Measurements from ENCODE around the gene PAX2. TPM values are rescaled to one million over a fixed set of nuclear protein-coding genes. Genes with fewer than 3 reads are reported as not detected.

PAX2 gene
- total RNA-seq, 1 experiment from 2014 or later: not detected

- Histone ChIP-seq H3K9me3 (ENCODE audit: control insufficient read depth, low read depth, low read length) (no peaks in the 10 kb centered on the region), H3T11ph (ENCODE audit: low read length) (no peak overlapping the region), H3K9ac (ENCODE audit: extremely low read depth, insufficient read length, low read length) (no peak overlapping the region), H2BK5ac (ENCODE audit: insufficient read length, low read length) (no peak overlapping the region), H3K4me1 (ENCODE audit: insufficient read depth, low read length) (no peaks in the 10 kb centered on the region), H4K8ac (replicated peaks; ENCODE audit: insufficient read length, low read depth, low read length) (no peak overlapping the region), H2BK12ac (ENCODE audit: insufficient read length, low read depth, low read length) (no peak overlapping the region), H3K14ac (ENCODE audit: insufficient read depth, low read length) (no peak overlapping the region), H3K18ac (ENCODE audit: insufficient read length, low read depth, low read length) (no peak overlapping the region), H3K56ac (ENCODE audit: insufficient read length, low read depth, low read length) (no peak overlapping the region), H3K79me1 (ENCODE audit: insufficient read depth, low read depth, low read length, poor library complexity, severe bottlenecking) (no peaks in the 10 kb centered on the region), H3K23me2 (ENCODE audit: insufficient read length, low read depth, low read length, poor library complexity, severe bottlenecking) (no peaks in the 10 kb centered on the region), H3K4ac (ENCODE audit: low read depth, low read length) (no peak overlapping the region), H2BK15ac (ENCODE audit: low read depth, low read length) (no peak overlapping the region), H2AFZ (ENCODE audit: low read length) (no peak overlapping the region), H3K23ac (ENCODE audit: insufficient read length, low read depth, low read length) (no peak overlapping the region), H4K5ac (ENCODE audit: insufficient read length, low read depth, low read length) (no peak overlapping the region), H3K79me2 (ENCODE audit: insufficient read depth, low read length) (no peaks in the 10 kb centered on the region), H3K4me2 (ENCODE audit: insufficient read depth, insufficient read length, low read length) (peak overlapping the region; percentile 34), H2BK120ac (ENCODE audit: low read depth, low read length, poor library complexity, severe bottlenecking) (no peak overlapping the region), H3K27ac (ENCODE audit: insufficient read length, low read depth, low read length) (no peak overlapping the region), H3K27me3 (ENCODE audit: insufficient read depth, low read length) (peaks cover 97% of the 10 kb centered on the region), H4K20me1 (ENCODE audit: control insufficient read depth, insufficient read depth, insufficient read length) (no peaks in the 10 kb centered on the region), H2BK20ac (ENCODE audit: low read depth, low read length, poor library complexity, severe bottlenecking) (no peak overlapping the region), H2AK5ac (ENCODE audit: insufficient read length, low read length) (no peak overlapping the region), H4K91ac (ENCODE audit: insufficient read length, low read depth, low read length) (no peak overlapping the region)
- no CpG with 5 or more reads among the region's 7 CpGs for WGBS (ENCODE audit: extremely low coverage, insufficient read length, low lambda C conversion rate)
- DNase-seq: no peak
- Mint-ChIP-seq H3K9me3 (peaks cover 0 to 12% of the 10 kb centered on the region in 2 experiments; a peak in 3 of 5 replicates), H3K4me1 (peaks cover 30 to 55% of the 10 kb centered on the region in 2 experiments), H3K36me3 (ENCODE audit: insufficient read depth in 1 of 3, low read depth in 3 of 3) (no peaks in the 10 kb centered on the region; a peak in 1 of 7 replicates), H3K27ac (no peak overlapping the region), H3K4me3 (peak overlapping the region in 1 of 2 experiments; percentile 25; a peak in 1 of 5 replicates), H3K27me3 (ENCODE audit: low read depth) (peaks cover 100% of the 10 kb centered on the region)
- TF ChIP-seq, protein P1, sequence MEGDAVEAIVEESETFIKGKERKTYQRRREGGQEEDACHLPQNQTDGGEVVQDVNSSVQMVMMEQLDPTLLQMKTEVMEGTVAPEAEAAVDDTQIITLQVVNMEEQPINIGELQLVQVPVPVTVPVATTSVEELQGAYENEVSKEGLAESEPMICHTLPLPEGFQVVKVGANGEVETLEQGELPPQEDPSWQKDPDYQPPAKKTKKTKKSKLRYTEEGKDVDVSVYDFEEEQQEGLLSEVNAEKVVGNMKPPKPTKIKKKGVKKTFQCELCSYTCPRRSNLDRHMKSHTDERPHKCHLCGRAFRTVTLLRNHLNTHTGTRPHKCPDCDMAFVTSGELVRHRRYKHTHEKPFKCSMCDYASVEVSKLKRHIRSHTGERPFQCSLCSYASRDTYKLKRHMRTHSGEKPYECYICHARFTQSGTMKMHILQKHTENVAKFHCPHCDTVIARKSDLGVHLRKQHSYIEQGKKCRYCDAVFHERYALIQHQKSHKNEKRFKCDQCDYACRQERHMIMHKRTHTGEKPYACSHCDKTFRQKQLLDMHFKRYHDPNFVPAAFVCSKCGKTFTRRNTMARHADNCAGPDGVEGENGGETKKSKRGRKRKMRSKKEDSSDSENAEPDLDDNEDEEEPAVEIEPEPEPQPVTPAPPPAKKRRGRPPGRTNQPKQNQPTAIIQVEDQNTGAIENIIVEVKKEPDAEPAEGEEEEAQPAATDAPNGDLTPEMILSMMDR (conservative IDR thresholded peaks at IDR 0.05): no peak
Observed at GRCh38 chr10:100736809-100737354, 8.5 kb upstream of the PAX2 start.
